Left kidney (tissue), 2 donors: ENCODE measurements around the gene STK4. TPM values are rescaled to one million over a fixed set of nuclear protein-coding genes. Genes with fewer than 3 reads are reported as not detected.

ENCODE experiments used
- DNase-seq: peaks from one replicate; pipeline ENCODE4 v3.0.0-alpha.2; 2013
- polyA plus RNA-seq: library from polyadenylated mRNA; unstranded; fragments of 120-200 nt; gene quantifications from one replicate; pipeline ENCODE4 v1.2.1, GENCODE V29; 2013; ENCODE audit not compliant: insufficient read length

Gene STK4
- polyA plus RNA-seq, 1 donor = 22.8 TPM

DNA sequence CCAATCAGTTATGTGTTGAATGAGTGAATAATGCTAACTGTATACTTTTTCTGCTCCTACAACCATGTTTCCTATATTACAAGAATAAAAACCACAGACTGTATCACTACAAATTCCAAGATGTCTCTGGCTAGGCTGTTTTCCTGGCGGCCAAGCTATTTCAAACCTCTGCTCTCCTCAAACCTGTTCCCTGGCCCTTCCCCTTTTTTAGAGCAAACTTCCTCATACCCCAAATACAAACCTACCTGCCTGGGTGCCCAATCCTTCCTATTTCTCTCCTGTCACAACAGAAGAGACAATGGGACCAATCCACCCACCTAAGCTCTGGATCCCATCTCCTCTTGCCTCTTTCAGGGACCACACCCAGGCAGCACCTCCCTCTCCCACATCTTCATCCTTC is 13.6 kb upstream of the STK4 start:
- DNase-seq = no peak

- no peak for DNase-seq
Observed at GRCh38 chr20:44954211-44954610, 12.1 kb upstream of the STK4 start.

- DNase-seq = no peak
Observed at GRCh38 chr20:44955270-44955669, 11.0 kb upstream of the STK4 start.

DNA sequence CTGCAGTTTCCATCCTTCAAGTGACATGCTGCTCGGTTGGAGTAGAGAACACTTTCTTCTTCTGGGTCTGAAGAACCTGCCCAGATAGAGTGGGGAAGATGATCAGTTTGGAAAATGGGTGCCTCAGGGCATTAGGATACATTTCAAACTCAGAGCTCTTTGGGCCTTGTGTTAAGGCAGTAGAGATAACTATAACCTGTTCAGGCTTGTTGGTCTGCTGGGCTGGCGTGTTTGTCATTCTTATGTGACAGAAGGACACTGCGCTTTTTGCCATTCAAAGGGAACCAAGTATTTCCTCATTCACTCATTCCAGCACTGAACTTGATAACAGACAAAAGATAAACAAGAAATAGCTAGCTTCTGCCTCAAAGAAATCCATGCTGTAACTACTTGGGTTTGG is 9.9 kb upstream of the STK4 start:
- no peak for DNase-seq

DNA sequence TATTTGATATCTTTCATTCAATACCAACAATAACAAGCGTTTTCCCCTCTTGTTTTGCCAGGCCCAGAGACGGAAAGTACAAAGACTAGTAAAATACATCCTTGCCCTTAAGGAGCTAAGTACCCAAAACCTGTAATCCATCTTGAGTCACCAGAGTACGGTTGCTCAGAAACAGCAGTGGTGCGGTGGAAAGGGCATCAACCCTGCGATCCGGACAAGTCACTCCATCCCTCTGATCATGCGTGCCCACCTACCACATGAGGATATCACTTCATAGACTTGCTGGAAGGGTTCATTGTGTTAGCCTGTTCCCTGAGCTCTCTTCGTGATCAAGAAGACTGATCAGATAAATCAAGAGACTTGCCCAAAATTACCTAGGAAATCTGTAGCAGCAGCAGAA is 8.0 kb upstream of the STK4 start:
- DNase-seq = no peak

DNA sequence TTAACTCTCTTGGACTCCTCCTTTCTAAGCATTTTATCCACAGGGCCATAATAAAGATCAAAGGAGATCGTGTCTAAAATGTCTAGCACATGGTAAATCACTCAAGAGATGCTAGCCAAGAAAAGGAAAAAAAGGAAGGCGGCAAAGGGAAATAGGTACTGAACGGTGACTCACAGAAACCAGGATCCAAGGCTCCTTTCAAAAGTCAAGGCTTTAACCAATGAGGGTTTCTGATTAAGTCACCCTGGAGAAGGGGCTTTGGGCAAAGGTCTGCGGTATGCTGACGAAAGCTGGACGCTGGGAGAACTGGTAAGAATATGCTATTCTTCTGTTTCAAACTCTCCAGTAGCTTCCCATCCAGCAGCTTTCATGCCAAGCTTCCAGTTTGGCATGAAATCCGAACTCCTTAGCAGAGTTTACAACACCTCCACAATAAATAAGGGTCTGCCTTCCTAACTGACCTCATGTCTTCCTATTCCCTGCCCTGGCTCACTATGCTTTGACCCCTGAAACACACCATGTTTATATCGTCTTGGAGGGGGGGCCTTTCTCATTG is 7.2 kb upstream of the STK4 start:
- no peak for DNase-seq

DNA sequence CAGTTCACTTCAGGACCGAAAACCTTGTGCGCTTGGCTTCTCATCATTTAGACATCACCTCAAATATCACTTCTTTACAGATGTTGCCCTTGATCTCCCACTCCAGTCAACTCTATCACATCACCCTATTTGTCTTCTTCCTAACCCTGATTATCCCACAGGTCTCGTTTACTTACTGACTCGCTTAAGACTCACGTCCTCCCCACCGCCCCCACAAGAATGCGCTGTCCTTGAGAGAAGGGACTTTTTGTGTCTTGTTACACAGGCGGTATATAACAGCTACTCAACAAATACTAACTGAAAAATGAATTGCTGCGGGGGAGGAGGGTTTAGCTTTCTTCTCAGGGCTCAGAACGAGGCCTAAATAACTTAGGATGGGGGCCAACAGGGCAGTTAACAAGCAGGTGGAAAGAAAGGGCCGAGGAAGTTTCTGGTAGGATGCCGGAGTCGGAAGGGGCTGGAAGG is 6.6 kb upstream of the STK4 start:
- DNase-seq = no peak

GRCh38 chr20:44960103-44960852 is 6.0 kb upstream of the STK4 start, which contains the start of gene TOMM34:
TOMM34 (minus strand) TSS chr20:44960397; CDS start chr20:44960333, 64 bp downstream.
- DNase-seq = peak; percentile 93

- DNase-seq = no peak
Observed at GRCh38 chr20:44961011-44961869, 5.1 kb upstream of the STK4 start.

GRCh38 chr20:44961870-44962267 is 4.4 kb upstream of the STK4 start:
- DNase-seq = no peak

GRCh38 chr20:44962483-44962882 is 3.8 kb upstream of the STK4 start:
- DNase-seq = no peak

GRCh38 chr20:44963325-44964215 is 2.7 kb upstream of the STK4 start:
- no peak for DNase-seq

- DNase-seq = no peak
Observed at GRCh38 chr20:44965651-44966029, 672 bp upstream of the STK4 start.

- DNase-seq = no peak
Observed at GRCh38 chr20:44967207-44967807, 995 bp downstream of the STK4 start.

- DNase-seq = no peak
Observed at GRCh38 chr20:44969300-44969894, 3.1 kb downstream of the STK4 start.

DNA sequence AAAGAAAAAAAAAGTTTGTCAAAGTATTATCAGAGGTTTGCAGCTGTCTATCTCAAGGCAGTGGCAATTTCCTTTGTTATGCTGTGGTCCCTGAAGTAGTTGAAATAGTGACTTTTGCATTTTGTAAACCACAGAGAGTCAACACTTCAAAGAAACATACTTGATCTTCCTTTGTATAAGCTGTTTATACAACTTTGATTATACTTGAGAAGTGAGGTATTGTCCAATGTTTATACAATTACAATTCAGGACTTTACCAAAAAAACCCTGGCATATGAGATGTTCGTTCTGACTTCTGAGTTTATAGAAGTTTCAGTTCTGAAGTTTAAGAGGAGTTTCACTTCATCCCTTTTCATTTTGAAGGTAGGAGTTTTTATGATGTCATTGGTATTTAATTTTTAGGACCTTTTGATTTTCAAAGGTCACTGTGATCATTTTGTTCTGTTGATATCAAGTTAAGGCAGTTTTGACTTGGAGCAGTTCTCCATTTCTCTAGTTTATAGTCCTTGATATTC is 4.0 kb downstream of the STK4 start:
- DNase-seq = no peak

DNA sequence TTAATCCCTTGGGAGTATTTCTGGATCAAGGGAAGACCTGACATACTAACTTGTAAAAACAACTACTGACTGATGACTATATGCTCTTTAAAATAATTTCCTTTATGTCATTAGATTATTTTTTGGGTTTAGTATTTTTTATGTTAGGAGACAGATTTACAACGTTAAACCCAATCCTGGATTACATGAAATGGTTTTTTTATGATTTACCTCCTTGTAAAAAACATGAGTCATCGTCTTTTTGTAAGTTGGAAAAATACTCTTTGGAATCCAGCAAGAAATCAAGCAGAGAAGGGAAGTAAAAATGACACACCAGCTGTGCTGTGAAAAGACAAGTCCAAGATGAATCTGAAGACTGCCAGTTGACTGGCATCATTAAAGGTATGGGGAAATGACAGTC is 6.7 kb downstream of the STK4 start:
- DNase-seq = no peak

DNA sequence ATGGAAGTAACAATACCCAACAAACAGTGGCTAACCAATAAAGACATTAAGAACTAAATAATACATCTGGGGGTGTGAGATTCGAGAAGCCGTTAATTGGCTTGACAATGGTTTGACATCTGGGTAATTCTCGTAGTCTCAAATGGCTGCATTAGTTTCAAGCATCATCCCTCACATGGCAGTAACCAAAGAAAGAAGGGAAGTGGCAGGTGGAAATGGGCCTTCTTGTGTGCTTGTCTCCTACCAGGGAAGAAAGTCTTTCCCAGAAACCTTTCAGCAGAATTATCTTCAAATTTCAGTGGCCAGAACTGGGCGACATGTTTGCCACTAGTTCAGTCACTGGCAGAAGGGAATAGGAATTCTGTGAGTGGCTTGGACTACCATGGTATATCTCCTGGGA is 10.4 kb downstream of the STK4 start:
- DNase-seq = no peak

- no peak for DNase-seq
Observed at GRCh38 chr20:44979090-44979621, 12.8 kb downstream of the STK4 start.

GRCh38 chr20:44981736-44982406 is 15.6 kb downstream of the STK4 start:
- DNase-seq = no peak
